ELF-1 (cell line): ENCODE data around the gene WDR82.
A peak's percentile ranks its signal among the peaks of the same experiment; 100 is the strongest.
"Not testable (repeated sequence)": the region's sequence is repeated elsewhere in the genome, so short reads cannot be mapped to it uniquely, and the experiment has no call there.

Source experiments
- DNase-seq: peaks from one replicate; pipeline ENCODE4 v3.0.0-alpha.2; 2016; ENCODE audit warnings: low read depth, low spot score

The WDR82 gene

DNA sequence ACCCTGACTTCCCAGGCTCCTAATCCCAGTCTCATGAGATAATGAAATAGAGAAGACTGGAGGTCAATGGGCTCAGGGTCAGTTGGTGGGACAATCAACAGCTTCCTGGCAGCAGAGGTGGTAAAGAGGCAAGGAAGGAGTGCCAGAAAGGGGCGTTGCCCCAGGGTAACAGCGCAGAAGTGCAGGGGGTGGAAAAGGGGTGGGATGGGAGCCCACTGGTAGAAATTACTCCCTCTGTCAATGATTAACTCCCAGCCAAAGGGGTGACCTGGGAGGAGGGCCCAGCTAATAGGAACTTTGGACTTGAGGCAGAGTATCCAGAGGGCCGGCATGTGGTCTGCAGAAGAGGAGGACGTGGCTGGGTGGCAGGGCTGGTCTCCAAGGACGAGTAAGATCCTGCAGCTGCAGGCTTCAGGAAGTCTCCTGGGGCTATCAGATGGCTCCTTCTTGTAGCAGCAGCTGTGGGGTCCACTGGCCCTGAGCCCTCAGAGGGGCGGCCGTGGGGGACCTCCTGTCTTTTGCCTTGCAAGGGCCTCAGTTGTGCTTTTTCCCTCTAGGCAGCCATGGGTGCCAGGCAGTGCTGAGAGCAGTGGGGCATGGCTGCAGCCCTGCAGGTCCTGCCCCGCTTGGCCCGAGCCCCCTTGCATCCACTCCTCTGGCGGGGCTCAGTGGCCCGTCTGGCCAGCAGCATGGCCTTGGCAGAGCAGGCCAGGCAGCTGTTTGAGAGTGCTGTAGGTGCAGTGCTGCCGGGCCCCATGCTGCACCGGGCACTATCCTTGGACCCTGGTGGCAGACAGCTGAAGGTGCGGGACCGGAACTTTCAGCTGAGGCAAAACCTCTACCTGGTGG, 11.5 kb upstream of the WDR82 start:
- DNase-seq: no peak

DNA sequence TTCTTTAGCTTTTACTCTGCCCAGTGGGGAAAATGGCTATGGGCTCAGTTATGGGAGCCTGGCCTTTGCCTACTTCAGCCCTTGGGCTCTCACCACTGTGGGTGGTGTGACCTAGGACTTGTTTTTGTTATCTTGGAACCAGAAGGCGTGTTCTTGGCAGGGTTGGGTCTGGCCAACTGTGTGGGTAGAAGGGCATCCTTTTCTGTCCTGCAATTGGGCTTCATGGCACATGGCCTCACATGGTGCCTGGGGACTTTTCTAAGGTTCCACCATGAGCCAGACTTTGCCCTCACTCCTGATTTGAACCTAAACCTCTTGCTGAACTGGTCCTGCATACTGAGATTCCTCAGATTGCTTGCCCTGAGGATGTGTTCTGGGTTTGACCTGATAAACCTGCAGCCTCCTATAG, 10.9 kb upstream of the WDR82 start:
- peak; percentile 70 for DNase-seq

DNA sequence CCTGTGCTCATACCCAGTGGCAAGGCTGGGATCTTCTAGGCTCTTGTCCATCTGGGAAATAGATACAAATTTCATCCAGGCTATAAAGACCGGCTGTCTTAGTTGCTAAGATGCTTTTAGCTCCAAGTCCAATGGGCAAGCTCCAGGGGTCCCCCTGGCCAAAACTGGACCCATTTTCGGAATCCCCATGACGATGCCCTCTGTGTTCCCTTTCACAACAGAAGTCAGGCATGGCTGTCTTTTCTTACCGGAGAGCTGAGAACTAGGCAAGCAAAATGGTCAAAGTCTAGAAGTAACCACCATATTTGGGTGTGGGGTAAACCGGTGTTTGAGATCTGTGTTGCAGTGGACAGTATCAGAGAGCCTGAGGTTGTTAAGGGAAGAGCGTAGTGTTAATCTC, 10.2 kb upstream of the WDR82 start:
- DNase-seq: no peak

DNA sequence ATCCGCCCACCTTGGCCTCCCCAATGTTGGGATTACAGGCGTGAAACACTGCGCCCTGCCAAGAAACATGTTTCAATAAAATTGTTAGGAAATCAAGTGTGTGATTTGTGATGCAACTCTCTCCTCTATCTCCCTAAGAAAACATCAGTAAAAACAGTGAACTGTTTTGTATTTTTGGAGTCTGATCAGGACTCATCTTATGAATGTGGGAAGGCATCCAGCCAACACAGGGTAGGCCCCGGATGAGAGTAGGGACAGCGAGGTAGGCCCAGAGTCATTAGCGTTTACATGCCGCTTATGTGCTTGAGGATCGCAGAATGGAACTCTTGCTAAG, 8.3 kb upstream of the WDR82 start:
- no peak for DNase-seq

DNA sequence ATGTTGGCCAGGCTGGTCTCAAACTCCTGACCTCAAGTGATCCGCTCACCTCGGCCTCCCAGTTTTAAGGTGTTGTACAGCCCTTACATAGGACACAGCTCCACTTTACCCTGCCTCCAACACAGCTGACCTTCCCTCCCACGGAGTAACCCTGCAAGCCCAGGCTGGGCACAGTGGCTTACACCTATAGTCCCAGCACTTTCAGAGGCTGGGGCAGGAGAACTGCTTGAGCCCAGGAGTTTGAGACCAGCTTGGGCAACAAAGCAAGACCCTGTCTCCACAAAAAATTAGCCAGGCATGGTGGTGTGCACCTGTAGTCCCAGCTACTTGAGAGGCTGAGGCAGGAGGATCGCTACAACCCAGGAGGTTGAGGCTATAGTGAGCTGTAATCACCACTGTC, 5.6 kb upstream of the WDR82 start:
- not testable (repeated sequence) for DNase-seq

DNA sequence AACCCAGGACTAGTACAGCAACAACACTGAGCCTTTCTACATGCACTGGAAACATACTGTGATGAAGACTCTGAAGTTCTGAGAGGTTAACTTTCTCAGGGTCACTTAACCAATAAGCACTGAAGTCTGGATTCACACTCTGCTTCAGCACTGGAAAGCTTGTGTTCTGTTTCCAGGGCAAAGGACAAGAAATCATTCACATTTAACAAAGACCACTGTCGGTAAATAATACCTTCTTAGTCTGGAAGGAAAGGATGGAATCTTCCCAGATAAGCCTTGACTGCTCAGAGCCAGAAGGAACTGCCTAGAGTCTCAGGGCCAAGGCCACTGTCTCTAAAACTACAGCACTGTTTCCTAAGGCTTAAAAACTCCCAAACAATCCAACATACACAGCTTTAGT, 4.9 kb upstream of the WDR82 start:
- DNase-seq: no peak

DNA sequence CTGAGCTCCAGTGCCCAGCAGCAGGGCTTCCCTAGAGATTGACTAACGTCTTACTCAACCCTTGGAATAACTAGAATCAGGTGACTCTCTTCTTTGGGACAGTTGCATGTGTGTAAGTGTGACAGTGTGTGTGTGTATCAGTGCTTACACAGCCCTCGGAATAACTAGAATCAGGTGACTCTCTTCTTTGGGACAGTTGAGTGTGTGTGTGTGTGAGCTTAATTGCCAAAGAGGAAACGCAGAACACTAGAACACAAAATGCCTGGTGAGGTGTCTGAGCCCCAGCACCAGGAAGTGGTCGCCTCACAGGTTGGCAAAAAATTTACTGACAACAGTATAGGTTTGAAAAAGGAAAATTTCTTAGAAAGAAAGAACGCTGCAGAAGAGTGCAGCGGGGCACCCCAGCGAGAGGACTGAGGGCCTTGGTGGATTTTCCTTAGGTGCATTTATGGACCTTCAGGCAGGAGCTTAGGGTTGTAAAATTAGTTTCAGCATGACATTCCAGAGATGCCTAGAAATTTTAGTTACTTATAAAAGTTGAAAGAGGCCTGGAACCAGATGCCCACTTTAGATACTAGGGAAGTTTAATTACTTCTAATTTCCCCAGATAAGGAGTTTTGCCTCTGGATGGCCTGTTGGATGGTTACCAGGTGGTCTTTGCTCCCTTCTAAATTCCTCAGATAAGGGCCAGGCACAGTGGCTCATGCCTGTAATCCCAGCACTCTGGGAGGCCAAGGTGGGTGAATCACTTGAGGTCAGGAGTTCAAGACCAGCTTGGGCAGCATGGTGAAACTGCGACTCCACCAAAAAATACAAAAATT, 3.7 kb upstream of the WDR82 start:
- peak; percentile 51 for DNase-seq

DNA sequence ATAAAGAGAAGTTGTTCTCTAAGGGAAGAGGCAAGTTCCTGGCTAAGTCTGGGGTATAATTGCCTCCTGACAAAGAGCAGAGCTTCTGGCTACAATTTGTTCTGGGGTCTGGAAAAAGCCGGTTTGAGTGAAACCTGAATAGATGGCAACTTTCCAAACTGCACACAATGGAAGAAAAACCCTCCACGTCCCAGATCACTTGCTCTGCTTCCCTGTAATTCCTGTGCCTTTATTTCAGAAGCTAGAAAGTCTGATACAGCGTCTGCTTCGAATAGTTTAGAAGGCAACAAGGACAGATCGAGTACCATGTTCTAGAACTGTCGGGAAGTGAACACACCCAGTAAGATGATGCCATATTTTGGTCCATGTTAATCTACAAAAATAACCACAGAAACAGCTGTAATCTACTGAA, 1.6 kb upstream of the WDR82 start:
- DNase-seq: peak; percentile 68

DNA sequence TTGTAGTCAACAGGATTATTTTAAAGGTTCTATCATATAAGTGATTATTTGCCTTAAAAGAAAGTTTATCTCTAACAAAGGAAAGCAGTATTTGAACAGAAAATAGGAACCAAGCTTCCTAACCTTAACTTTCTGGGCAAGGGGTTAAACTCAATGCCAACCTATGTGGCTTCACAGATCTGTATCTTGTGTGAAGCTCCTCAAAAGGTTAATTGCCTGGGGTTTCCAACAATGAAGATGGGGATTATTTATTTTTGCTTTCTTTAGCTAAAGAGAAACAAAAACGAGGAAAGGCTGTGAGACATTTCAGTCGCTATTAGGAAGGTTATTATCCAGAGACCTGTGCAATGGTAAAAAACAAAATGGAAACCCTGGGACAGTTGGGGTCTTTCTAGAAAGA, 1.1 kb upstream of the WDR82 start:
- no peak for DNase-seq

DNA sequence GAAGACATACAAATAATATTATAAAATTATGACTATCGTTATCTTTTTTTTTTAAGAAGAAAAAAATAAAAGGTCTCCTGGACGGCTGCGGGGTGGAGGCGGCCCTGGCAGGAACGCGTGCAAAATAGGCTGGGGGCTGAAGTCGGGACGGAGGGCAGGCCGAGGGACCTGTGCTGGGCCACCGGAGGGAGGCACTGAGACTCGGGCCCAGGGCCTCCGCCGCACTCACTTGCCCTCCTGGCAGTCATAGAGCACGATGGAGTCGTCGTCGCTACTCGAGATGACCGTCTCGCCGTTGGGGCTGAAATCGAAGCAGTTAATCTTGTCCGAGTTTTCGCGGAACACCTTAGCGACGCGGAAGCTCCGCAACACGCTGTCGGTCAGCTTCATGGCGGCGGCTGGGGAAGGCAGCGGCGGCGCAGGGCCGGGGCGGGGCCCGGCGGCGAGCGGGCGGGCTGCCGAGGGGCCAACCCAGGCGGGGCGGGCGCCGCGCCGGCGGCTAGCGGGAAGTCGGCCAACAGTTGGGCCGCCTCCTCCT, 408 bp downstream of the WDR82 start:
- peak; percentile 68 for DNase-seq

DNA sequence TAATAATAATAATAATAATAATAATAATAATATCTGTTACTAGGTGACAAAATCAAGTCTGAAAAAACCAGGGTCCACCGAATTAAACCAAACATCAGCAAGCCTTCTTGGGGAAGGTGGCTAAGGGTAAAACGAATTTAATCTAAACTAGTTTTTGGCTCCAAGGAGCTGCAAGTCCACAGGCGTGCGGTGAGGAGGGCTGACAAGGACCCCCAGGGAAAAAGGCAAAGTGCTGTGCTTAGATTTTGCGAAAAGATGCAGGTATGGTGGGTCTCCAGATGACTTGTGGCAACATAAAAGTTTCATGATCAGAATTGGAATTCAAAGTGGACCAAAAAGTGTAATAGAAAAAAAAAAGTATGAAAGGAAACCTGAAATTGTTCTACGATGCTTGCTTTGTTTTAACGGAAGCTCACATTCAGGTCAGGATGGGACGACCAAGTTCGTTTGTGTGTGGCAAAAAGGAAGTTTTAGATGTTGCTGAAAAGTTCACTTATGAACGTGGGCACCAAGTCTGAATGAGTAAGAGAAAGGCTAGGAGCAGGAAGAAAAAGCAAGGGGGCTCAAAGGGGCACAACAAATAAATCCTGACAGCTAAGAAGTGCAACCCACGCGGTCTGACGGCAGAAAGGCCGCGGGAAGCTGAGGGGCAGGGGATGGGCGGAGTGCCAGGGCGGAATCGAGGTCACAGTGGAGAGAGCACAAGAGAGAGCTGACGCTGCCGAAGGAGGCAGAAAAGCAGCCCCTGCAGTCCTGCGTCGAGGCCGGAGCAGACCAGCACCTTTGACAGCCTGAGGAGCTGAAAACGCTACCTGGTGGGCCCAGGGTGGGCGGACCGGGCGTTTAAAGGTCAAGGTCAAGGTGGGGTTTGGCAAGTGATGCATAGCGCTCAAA, 1.1 kb downstream of the WDR82 start:
- DNase-seq: peak; percentile 68

DNA sequence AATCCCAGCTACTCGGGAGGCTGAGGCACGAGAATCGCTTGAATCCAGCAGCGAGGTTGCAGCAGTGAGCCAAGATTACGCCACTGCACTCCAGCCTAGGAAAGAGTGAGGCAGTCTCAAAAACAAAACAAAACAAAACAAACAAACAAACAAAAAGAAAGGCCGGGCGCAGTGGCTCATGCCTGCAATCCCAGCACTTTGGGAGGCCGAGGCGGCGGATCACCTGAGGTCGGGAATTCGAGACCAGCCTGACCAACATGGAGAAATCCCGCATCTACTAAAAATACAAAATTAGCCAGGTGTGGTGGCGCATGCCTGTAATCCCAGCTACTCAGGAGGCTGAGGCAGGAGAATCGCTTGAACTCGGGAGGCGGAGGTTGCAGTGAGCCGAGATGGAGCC, 3.7 kb downstream of the WDR82 start:
- DNase-seq: not testable (repeated sequence)

DNA sequence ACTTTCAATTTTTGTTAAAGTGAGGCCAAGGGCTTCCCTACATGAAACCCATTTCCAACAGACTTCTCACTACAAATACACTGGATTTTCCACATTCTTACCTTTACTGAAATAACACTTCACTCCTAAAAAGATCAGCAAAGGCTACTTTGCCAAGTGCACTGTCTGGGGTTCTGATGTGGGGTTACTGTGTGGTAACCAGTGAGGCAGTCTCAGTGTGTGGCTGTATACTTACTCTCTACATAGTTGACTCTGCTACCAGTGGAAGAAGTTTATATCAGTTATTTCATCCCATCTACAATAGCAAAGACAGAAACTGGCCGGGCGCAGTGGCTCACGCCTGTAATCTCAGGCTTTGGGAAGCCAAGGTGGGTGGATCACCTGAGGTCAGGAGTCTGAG, 5.6 kb downstream of the WDR82 start:
- no peak for DNase-seq

DNA sequence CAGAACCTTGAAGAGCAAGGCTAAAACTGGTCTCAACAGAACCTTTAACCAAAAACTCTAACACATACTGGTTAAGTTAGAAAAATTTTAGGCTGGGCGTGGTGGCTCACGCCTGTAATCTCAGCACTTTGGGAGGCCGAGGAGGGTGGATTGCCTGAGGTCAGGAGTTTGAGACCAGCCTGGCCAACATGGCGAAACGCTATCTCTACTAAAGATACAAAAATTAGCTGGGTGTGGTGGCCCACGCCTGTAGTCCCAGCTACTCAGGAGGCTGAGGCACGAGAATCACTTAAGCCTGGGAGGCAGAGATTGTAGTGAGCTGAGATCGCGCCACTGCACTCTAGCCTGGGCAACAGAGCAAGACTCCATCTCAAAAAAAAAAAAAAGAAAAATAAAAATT, 6.3 kb downstream of the WDR82 start:
- not testable (repeated sequence) for DNase-seq

DNA sequence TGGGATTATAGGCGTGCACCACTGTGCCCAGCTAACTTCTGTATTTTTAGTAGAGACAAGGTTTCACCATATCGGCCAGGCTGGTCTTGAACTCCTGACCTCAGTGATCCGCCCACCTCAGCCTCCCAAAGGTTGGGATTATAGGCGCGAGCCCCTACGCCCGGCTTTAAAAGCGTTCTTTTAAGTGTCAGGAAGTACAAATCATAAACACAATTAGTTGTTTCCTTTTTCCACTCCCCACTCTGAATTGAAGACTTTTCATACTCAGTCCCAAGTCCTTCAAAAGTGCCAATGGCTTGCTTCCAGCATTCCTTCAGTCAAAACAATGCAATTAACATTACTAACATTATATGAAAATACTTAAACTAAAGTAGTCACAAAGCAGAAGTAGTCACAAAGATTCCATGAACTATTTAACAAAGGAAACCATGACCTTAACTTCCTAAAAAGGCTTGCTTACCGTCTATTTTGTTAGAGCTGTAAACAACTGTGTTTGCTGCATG, 8.1 kb downstream of the WDR82 start:
- DNase-seq: no peak

DNA sequence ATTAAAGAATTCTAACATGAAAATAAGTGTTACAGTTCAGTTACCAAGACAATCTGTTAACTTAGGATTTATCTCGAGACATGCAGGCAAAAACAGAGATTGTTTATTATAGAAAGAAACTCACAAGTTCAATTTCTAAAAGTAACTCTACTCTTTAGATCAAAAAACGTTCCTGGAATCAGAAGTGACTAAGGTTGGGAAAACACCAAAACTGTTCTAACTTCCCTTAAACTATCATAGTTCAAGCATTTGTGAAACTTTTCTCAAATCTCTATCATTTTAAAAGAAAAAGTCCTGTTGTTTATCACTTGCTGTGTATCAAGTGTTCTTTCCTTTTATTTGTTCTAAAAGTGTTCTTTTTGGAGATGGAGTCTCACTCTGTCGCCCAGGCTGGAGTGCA, 8.7 kb downstream of the WDR82 start:
- no peak for DNase-seq

DNA sequence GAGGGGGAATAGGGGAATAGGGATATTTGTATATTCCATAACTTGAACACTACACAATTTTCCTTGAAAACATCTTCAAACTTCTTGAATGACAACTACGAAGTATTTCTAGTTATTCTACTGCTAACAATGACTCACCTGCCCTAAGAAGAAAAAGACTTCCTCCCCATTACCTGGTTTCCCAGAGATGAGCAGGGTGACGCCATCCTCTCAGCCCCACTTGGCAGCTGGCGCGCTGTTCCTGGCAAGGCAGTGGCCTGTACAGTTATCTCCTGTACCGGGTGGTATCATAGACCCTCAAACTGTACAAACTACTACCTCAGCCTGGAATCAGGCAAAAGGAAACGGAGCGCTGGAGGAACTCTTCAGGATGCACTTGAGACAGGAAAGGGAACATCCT, 10.4 kb downstream of the WDR82 start:
- DNase-seq: no peak

DNA sequence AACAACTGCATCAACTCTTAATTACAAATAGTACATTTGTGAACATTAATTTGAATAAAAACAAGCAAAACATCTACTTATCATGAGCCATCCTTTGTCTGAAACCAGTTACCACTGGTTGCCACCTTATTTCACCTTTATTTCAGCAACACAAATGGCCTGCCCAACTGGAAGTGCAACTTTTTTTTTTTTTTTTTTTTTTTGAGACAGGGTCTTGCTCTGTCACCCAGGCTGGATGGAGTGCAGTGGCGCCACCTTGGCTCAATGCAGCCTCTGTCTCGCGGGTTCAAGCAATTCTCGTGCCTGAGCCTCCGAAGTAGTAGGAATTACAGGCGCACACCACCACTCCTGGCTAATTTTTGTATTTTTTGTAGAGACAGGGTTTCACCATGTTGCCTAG, 13.1 kb downstream of the WDR82 start:
- DNase-seq: peak; percentile 82

DNA sequence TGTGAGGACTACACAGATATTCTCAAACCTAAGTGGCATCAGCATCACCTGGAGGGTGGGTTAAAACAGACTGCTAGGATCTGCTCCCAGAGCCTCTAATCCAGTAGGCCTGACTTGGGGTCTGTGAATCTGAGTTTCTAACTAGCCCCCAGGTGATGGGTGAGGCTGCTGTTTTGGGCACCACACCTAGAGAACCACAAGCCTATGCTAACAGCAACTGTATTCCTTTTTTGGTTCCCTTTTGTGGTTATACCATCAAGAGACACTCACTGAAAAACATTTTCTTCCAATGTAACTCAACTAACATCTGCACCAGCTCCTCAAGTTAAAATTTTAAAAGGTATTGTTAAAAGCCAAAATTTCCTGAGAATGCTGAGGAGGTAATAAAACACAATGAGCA, 16.0 kb downstream of the WDR82 start:
- DNase-seq: no peak

DNA sequence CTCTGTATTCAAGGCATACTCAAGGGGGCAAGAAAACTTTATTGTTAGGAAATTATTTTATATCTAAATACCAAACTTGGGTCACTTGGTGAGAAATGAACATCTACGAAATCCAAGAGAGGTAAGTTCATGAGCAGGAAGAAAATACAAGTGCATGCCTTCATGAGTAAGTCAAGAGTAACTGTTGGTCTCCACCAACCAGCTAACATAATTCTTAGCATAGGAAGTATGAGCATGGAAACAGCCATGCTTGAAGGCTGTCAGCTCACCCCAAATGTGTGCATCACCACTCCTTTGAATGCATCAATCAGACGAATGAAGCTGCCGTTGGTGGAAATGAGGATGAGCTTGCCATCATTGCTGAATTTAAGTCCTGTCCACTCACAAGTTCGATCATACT, 19.0 kb downstream of the WDR82 start:
- no peak for DNase-seq

DNA sequence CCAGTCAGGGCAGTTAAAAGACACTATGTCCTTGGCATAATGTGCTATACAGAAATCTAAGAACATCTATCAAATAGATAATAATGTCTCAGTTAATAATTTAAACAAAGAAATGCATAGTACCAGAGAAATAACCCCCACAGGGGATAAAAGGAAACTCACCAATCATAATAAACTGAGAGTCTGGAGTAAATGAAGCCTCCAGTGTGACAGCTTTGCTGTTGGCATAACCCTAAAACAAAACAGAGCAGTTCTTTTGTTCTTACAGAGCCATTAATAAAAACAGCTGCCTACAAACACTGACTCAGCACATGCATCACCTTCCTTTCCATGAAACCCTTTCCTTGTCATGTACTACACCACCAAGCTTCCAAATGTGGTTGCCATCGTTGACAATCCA, 19.4 kb downstream of the WDR82 start:
- no peak for DNase-seq

DNA sequence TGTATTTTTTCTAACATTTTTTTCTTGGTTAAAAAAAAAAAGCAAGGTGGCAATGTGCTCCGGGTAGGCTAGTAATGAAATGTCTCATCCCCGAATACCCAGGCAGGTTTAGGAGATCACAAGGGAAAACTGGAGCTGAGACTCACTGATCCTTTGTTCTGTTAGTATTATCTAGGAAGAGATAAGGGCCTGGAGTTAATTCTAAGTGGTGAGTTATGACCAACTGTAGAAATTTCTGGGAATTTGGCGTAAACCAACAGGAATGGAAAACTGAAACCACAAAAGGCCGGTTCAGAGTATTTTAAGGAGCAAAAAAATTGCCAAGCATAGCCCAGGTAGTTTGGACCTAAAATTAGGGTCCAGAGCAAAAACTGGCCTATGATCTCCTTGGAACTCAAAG, 20.5 kb downstream of the WDR82 start:
- no peak for DNase-seq
